Measurements from ENCODE around the gene PRDM16. TPM values are rescaled to one million over a fixed set of nuclear protein-coding genes. Genes with fewer than 3 reads are reported as not detected.

Gene PRDM16
- total RNA-seq, 1 experiment from 2014 or later: not detected

GRCh38 chr1:3089490-3089889 lies 20.5 kb downstream of the PRDM16 start:
- no TSS peak for BruUV-seq (replicated peaks)
- Mint-ChIP-seq H3K27me3 (ENCODE audit: insufficient read depth, unreplicated experiment) (no peaks in the 10 kb centered on the region), H3K4me3 (ENCODE audit: unreplicated experiment) (no peak overlapping the region)

GRCh38 chr1:3091334-3091733 lies 22.3 kb downstream of the PRDM16 start:
- Mint-ChIP-seq H3K9me3 (ENCODE audit: unreplicated experiment) (peaks cover 5% of the 10 kb centered on the region), H3K4me3 (ENCODE audit: unreplicated experiment) (no peak overlapping the region), H3K27me3 (ENCODE audit: insufficient read depth, unreplicated experiment) (no peaks in the 10 kb centered on the region), H3K27ac (ENCODE audit: low read depth, unreplicated experiment) (no peak overlapping the region), H3K36me3 (ENCODE audit: insufficient read depth, unreplicated experiment) (no peaks in the 10 kb centered on the region), H3K4me1 (ENCODE audit: insufficient read depth, unreplicated experiment) (no peaks in the 10 kb centered on the region)
- intact Hi-C loops (cut with micrococcal nuclease): no loop called here
- POLR2A ChIA-PET: no interaction called here
- no peak for TF ChIP-seq CTCF (IDR thresholded peaks at IDR 0.05; ENCODE audit: unreplicated experiment)
- no peak for DNase-seq (ENCODE audit: unreplicated experiment)
- BruUV-seq (replicated peaks): no TSS peak
- CTCF ChIA-PET: no interaction called here

More at GRCh38 chr1:3089490-3089889, 20.5 kb downstream of the PRDM16 start:
- no peak overlapping the region for H3K27ac Mint-ChIP-seq (ENCODE audit: low read depth, unreplicated experiment)
- POLR2A ChIA-PET: no interaction called here
- no peak for DNase-seq (ENCODE audit: unreplicated experiment)
- TF ChIP-seq CTCF (IDR thresholded peaks at IDR 0.05; ENCODE audit: unreplicated experiment): no peak
- intact Hi-C loops (cut with micrococcal nuclease): no loop called here
- CTCF ChIA-PET: no interaction called here
- H3K4me1 Mint-ChIP-seq (ENCODE audit: insufficient read depth, unreplicated experiment): no peaks in the 10 kb centered on the region
- H3K9me3 Mint-ChIP-seq (ENCODE audit: unreplicated experiment): peaks cover 5% of the 10 kb centered on the region
- H3K36me3 Mint-ChIP-seq (ENCODE audit: insufficient read depth, unreplicated experiment): no peaks in the 10 kb centered on the region

GRCh38 chr1:3092530-3092929 lies 23.5 kb downstream of the PRDM16 start:
- no peak overlapping the region for H3K4me3 Mint-ChIP-seq (ENCODE audit: unreplicated experiment)
- no peak overlapping the region for H3K27ac Mint-ChIP-seq (ENCODE audit: low read depth, unreplicated experiment)
- ChIA-PET CTCF (interaction anchor here (0.6 kb wide), 1 partner anchor 166 kb away, joined by 3 read pairs; no protein-coding TSS in a partner anchor), POLR2A (no interaction called here)
- TF ChIP-seq CTCF (IDR thresholded peaks at IDR 0.05; ENCODE audit: unreplicated experiment): no peak
- peaks cover 5% of the 10 kb centered on the region for H3K9me3 Mint-ChIP-seq (ENCODE audit: unreplicated experiment)
- no peaks in the 10 kb centered on the region for H3K36me3 Mint-ChIP-seq (ENCODE audit: insufficient read depth, unreplicated experiment)
- no TSS peak for BruUV-seq (replicated peaks)
- no peaks in the 10 kb centered on the region for H3K27me3 Mint-ChIP-seq (ENCODE audit: insufficient read depth, unreplicated experiment)
- H3K4me1 Mint-ChIP-seq (ENCODE audit: insufficient read depth, unreplicated experiment): no peaks in the 10 kb centered on the region
- intact Hi-C loops (cut with micrococcal nuclease): no loop called here
- no peak for DNase-seq (ENCODE audit: unreplicated experiment)

GRCh38 chr1:3093898-3094626 lies 25.1 kb downstream of the PRDM16 start:
- TF ChIP-seq CTCF (IDR thresholded peaks at IDR 0.05; ENCODE audit: unreplicated experiment): no peak
- H3K36me3 Mint-ChIP-seq (ENCODE audit: insufficient read depth, unreplicated experiment): no peaks in the 10 kb centered on the region
- ChIA-PET CTCF (no interaction called here), POLR2A (interaction anchor here (0.6 kb wide), 1 partner anchor 10 kb away, joined by 3 read pairs; no protein-coding TSS in a partner anchor)
- no peak overlapping the region for H3K27ac Mint-ChIP-seq (ENCODE audit: low read depth, unreplicated experiment)
- H3K4me3 Mint-ChIP-seq (ENCODE audit: unreplicated experiment): no peak overlapping the region
- BruUV-seq (replicated peaks): no TSS peak
- H3K4me1 Mint-ChIP-seq (ENCODE audit: insufficient read depth, unreplicated experiment): no peaks in the 10 kb centered on the region
- DNase-seq (ENCODE audit: unreplicated experiment): no peak
- H3K9me3 Mint-ChIP-seq (ENCODE audit: unreplicated experiment): no peaks in the 10 kb centered on the region
- intact Hi-C loops (cut with micrococcal nuclease): no loop called here
- no peaks in the 10 kb centered on the region for H3K27me3 Mint-ChIP-seq (ENCODE audit: insufficient read depth, unreplicated experiment)

All from MCF 10A (cell line).